ENCODE data around the gene HOPX.

Gene HOPX

DNA sequence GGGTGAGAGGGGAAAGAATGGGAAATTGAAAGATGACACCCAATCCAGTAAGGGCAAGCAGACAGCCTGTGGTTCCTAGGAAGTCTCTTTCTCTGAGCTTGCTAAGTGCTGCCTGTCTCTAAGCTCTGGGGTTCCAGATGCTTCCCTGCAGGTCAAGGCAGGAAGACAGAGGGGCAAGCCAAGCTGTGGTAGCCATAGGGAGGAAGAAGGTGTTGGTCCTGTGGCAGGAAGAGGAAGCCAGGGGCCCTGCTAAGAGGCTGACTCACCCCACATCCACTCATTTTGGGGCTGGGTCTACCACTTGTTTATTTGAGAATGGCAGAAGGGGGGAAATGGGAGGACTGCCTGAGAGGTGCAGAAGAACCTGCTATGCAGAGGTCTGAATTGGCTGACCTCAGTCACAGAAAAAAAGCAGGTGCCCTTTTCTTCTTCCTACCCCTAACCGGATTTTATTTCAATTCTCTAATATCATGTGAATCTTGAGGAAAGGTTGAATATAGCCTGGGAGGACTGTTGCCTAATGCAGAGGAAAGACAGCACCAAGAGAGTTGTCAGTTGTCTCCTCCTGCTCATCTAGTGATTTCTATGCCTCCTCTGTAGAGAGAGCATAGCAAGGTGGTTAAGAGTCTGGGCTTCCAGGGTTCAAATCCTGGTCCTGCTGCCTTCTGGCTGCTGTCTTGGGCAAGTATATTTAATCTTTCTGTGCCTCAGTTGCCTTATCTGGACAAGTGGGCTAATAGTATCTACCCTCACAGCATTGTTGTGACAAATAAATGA, 27.4 kb downstream of the HOPX start:
- no peak for DNase-seq (ENCODE audit: low read depth)
- no peak overlapping the region for H3K4me3 ChIP-seq (ENCODE audit: control insufficient read depth, low read depth, low read length)
- TF ChIP-seq, protein P1, sequence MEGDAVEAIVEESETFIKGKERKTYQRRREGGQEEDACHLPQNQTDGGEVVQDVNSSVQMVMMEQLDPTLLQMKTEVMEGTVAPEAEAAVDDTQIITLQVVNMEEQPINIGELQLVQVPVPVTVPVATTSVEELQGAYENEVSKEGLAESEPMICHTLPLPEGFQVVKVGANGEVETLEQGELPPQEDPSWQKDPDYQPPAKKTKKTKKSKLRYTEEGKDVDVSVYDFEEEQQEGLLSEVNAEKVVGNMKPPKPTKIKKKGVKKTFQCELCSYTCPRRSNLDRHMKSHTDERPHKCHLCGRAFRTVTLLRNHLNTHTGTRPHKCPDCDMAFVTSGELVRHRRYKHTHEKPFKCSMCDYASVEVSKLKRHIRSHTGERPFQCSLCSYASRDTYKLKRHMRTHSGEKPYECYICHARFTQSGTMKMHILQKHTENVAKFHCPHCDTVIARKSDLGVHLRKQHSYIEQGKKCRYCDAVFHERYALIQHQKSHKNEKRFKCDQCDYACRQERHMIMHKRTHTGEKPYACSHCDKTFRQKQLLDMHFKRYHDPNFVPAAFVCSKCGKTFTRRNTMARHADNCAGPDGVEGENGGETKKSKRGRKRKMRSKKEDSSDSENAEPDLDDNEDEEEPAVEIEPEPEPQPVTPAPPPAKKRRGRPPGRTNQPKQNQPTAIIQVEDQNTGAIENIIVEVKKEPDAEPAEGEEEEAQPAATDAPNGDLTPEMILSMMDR (IDR thresholded peaks at IDR 0.05; ENCODE audit: control insufficient read depth, insufficient read depth, low read depth, low read length, missing control alignments): no peak

DNA sequence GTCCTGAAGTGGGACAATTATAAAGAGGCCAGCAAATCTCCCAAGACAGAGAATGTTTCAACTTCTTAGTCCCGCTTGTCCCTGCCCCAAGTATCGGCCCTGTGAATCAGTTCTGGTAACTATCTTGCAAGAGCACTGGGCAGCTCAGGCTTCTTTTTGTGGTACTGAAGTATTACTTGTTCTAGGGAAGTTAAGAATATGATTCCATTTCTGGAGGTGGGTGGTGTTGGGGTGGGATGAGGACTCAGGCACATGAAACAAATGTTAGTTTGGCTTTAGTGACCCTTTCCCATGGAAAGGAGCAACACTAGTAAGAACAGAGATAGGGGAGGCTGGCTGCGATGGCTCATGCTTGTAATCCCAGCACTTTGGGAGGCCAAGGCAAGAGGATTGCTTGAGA, 28.9 kb downstream of the HOPX start:
- DNase-seq (ENCODE audit: low read depth): no peak
- H3K4me3 ChIP-seq (ENCODE audit: control insufficient read depth, low read depth, low read length): no peak overlapping the region
- TF ChIP-seq, protein P1 (IDR thresholded peaks at IDR 0.05; ENCODE audit: control insufficient read depth, insufficient read depth, low read depth, low read length, missing control alignments): no peak

DNA sequence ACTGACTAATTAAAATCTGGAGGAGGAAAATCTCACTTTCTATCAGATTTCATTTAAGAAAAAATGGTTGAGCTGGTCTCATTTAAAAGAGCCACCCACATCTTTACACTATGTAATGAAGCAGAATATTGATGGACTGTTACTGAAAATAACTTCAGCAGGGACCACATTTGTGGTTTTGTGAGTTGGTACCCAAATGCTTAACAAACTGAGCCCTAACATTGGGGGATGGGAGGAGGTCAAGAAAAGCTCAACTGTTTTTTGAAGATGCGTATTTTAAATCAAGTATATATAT, 30.1 kb downstream of the HOPX start:
- DNase-seq (ENCODE audit: low read depth): no peak
- no peak overlapping the region for H3K4me3 ChIP-seq (ENCODE audit: control insufficient read depth, low read depth, low read length)
- TF ChIP-seq, protein P1 (IDR thresholded peaks at IDR 0.05; ENCODE audit: control insufficient read depth, insufficient read depth, low read depth, low read length, missing control alignments): no peak

DNA sequence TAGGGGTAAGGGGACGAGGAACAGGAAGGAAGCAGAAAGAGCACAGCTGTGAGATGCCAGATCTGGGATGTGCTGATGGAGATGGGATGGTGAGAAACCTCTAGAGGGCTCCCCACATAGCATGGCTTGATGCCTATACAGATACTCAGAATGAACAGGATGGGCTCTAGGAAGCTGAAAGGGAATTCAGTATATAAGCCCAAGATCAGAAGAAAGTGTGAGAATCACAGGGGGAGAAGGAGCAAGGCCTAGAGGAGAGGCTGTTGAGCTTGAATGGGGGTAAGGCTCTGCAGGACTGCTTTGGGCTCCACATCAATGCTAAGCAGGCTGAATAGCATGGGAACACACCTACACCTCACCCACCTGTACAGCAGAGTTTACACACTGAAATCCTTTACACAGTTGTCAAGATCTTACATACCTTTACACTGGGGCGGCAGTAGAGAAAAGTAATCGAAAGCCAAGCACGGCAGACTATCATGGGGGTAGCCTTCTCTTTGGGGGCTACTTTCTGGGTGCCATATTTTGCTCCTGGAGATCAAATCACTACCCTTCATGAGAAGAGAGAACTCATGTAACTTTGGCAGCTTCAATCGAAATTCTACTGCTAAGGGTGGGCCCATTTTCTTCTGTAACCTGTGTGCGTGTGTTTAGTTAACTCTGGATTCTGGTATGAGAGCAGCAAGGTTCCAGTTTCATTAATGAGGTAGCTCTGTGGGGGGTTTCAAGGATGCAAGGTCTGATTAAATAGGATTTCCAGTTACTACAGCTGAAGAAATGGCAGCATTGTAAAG, 30.6 kb downstream of the HOPX start:
- TF ChIP-seq, protein P1 (IDR thresholded peaks at IDR 0.05; ENCODE audit: control insufficient read depth, insufficient read depth, low read depth, low read length, missing control alignments): peak; percentile 20
- no peak overlapping the region for H3K4me3 ChIP-seq (ENCODE audit: control insufficient read depth, low read depth, low read length)
- DNase-seq (ENCODE audit: low read depth): no peak

DNA sequence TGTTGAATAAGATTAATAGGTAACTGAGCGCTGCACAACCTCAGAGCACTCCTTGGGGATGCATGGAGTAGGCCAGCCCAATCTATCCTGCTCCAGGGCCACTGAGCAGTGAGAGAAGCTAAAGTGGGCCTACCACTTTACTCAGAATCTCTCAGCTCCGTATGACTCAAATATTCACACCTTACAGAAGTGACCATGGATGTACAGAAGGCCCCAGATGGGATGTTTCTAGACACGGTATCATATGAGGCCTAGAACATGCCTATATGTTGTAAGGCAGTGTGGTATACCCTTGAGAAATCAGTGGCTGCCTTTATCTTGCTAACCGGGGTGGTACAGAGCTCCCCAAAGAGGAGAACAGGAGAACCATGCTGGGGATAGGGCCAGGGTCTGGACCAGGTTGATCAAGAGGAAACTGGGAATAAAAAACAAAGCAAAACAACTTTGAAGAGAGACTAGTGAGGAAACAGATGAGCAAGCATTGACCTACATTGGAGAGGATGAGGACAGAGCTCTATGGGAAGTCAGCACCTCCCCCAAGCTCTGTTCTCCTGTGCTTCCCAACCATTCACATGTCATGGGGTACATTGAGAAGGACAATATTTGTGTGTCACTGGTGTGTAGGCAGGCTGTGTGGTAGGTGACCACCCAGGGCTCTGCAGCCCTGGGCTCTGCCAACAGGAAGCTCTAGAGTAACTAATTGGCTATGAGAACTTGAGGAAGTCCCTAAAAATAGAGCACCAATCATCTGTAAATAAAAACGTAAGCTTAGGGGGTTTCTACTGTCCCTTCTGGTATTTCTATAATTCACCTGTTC, 31.4 kb downstream of the HOPX start:
- TF ChIP-seq, protein P1 (IDR thresholded peaks at IDR 0.05; ENCODE audit: control insufficient read depth, insufficient read depth, low read depth, low read length, missing control alignments): no peak
- DNase-seq (ENCODE audit: low read depth): no peak

DNA sequence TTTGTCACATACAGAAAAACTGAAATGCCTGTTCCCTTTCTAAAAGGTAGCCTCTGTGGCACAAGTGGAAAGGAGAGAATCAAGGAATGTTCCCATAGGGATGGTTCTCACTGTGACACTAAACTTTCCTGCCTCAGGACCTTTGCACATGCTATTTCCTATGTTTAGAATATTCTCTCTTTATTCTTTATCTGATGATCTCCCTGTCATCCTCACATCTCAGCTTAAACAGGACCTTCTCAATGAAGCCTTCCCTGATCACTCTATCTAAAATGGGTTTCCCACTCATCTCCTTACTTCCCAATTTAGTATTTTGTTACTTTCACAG, 32.3 kb downstream of the HOPX start:
- no peak overlapping the region for H3K4me3 ChIP-seq (ENCODE audit: control insufficient read depth, low read depth, low read length)
- no peak for DNase-seq (ENCODE audit: low read depth)
- TF ChIP-seq, protein P1 (IDR thresholded peaks at IDR 0.05; ENCODE audit: control insufficient read depth, insufficient read depth, low read depth, low read length, missing control alignments): no peak

More for the DNA sequence above, 31.4 kb downstream of the HOPX start:
- H3K4me3 ChIP-seq (ENCODE audit: control insufficient read depth, low read depth, low read length): no peak overlapping the region

Data from AG09309 (cell line).